Tibial nerve (tissue), 4 donors: ENCODE measurements around the gene BRI3. TPM values are rescaled to one million over a fixed set of nuclear protein-coding genes. Genes with fewer than 3 reads are reported as not detected.

Source experiments
- DNase-seq, 2 donors: peaks; one replicate each; pipeline ENCODE4 v3.0.0-alpha.2; 2019; ENCODE audit warnings: low spot score in 2 of 2
- H3K27ac ChIP-seq, 4 donors: fragments of 200-600 bp; sonication (generic) in 3 of 4; one replicate each; pipeline ENCODE4 v1.5.1; 2017 to 2019; ENCODE audit warnings: mild to moderate bottlenecking in 1 of 4
- H3K27me3 ChIP-seq, 2 donors: fragments of 200-600 bp; sonication (generic) in 1 of 2; one replicate each; pipeline versions ENCODE4 v1.5.1 to v1.6.0; 2017 to 2019
- H3K36me3 ChIP-seq, 3 donors: fragments of 200-600 bp; sonication (generic); one replicate each; pipeline ENCODE4 v1.5.1; 2018 to 2019
- H3K4me1 ChIP-seq, 4 donors: fragments of 200-600 bp; sonication (generic) in 3 of 4; one replicate each; pipeline ENCODE4 v1.5.1; 2017 to 2019
- H3K4me3 ChIP-seq, 4 donors: fragments of 200-600 bp; sonication (generic) in 3 of 4; one replicate each; pipeline ENCODE4 v1.5.1; 2017 to 2019; ENCODE audit warnings: mild to moderate bottlenecking in 1 of 4, moderate library complexity in 1 of 4
- H3K9me3 ChIP-seq, 4 donors: fragments of 200-600 bp; sonication (generic) in 3 of 4; one replicate each; pipeline ENCODE4 v1.5.1; 2017 to 2019
- CTCF ChIP-seq, 5 experiments: fragments of 200-600 bp in 3 of 5; fragments of 450-650 bp in 2 of 5; sonication (generic) in 3 of 5; IDR thresholded peaks; one replicate each; pipeline ENCODE4 v1.5.1; 2016 to 2019; ENCODE audit warnings: antibody characterized with exemption in 5 of 5, mild to moderate bottlenecking in 3 of 5, moderate library complexity in 2 of 5
- EP300 ChIP-seq, 2 donors: sonication (generic); formaldehyde crosslinking; IDR thresholded peaks; one replicate each; pipeline ENCODE4 v1.6.1; 2017; ENCODE audit warnings: antibody characterized with exemption in 2 of 2, mild to moderate bottlenecking in 1 of 2
- POLR2A ChIP-seq, 2 donors: fragments of 450-650 bp; IDR thresholded peaks; one replicate each; pipeline ENCODE4 v1.6.1; 2017; ENCODE audit warnings: antibody characterized with exemption in 2 of 2, mild to moderate bottlenecking in 2 of 2, moderate library complexity in 2 of 2
- WGBS, 2 donors: methylation state at CpG; one replicate each; pipeline ENCODE4 v1.1.5; 2018; 5-methylcytosine and 5-hydroxymethylcytosine counted together
- total RNA-seq, 4 donors: library from RNA; depleted of rRNA; stranded (reverse); fragments of >200 nt; gene quantifications; one replicate each; pipeline ENCODE4 v1.1.0, GENCODE V29; 2016

Gene BRI3
- total RNA-seq, 4 donors from 2014 or later, result 33.5 to 69.0 (median 44.3) TPM

GRCh38 chr7:98329791-98330373 lies 48.4 kb downstream of the BRI3 start:
- Histone ChIP-seq H3K4me1 (no peaks in the 10 kb centered on the region), H3K9me3 (peaks cover 0 to 13% (median 0%) of the 10 kb centered on the region in 4 donors), H3K4me3 (no peak overlapping the region), H3K27me3 (no peaks in the 10 kb centered on the region), H3K27ac (no peak overlapping the region), H3K36me3 (no peaks in the 10 kb centered on the region)
- TF ChIP-seq POLR2A (IDR thresholded peaks at IDR 0.05) (no peak), CTCF (IDR thresholded peaks at IDR 0.05) (no peak), EP300 (IDR thresholded peaks at IDR 0.05) (no peak)
- WGBS, 2 donors, result 47 to 52% methylated on average over 9 of the region's 9 CpGs
- DNase-seq, result no peak

- DNase-seq, result no peak
- WGBS, 2 donors, result 60 to 74% methylated on average over 5 of the region's 5 CpGs
- H3K36me3 ChIP-seq, result no peaks in the 10 kb centered on the region
- H3K27ac ChIP-seq, result no peak overlapping the region
- H3K4me3 ChIP-seq, result no peak overlapping the region
- TF ChIP-seq EP300 (IDR thresholded peaks at IDR 0.05) (no peak), CTCF (IDR thresholded peaks at IDR 0.05) (no peak)
- peaks cover 0 to 13% (median 0%) of the 10 kb centered on the region in 4 donors for H3K9me3 ChIP-seq
- H3K4me1 ChIP-seq, result no peaks in the 10 kb centered on the region
- H3K27me3 ChIP-seq, result no peaks in the 10 kb centered on the region
Measured at GRCh38 chr7:98330926-98331529, 49.5 kb downstream of the BRI3 start.

- Histone ChIP-seq H3K27ac (no peak overlapping the region), H3K4me3 (no peak overlapping the region), H3K9me3 (peaks cover 0 to 10% (median 0%) of the 10 kb centered on the region in 4 donors), H3K4me1 (no peaks in the 10 kb centered on the region), H3K27me3 (no peaks in the 10 kb centered on the region), H3K36me3 (no peaks in the 10 kb centered on the region)
- WGBS, 2 donors, result 60 to 64% methylated on average over 1 of the region's 1 CpG
- no peak for DNase-seq
- no peak for TF ChIP-seq POLR2A (IDR thresholded peaks at IDR 0.05)
- no peak for TF ChIP-seq CTCF (IDR thresholded peaks at IDR 0.05)
- TF ChIP-seq EP300 (IDR thresholded peaks at IDR 0.05), result no peak
Measured at GRCh38 chr7:98334081-98334480, 52.6 kb downstream of the BRI3 start.

GRCh38 chr7:98335411-98335977 lies 54.0 kb downstream of the BRI3 start:
- 91 to 96% methylated on average over 8 of the region's 8 CpGs for WGBS, 2 donors
- Histone ChIP-seq H3K27ac (no peak overlapping the region), H3K27me3 (no peaks in the 10 kb centered on the region), H3K4me3 (no peak overlapping the region), H3K9me3 (peaks cover 0 to 16% (median 0%) of the 10 kb centered on the region in 4 donors), H3K4me1 (no peaks in the 10 kb centered on the region), H3K36me3 (no peaks in the 10 kb centered on the region)
- no peak for DNase-seq
- no peak for TF ChIP-seq CTCF (IDR thresholded peaks at IDR 0.05)
- TF ChIP-seq EP300 (IDR thresholded peaks at IDR 0.05), result no peak

- WGBS, 2 donors, result 90 to 96% methylated on average over 6 of the region's 6 CpGs
- H3K27me3 ChIP-seq, result no peaks in the 10 kb centered on the region
Measured at GRCh38 chr7:98338441-98338840, 57.0 kb downstream of the BRI3 start.

More at GRCh38 chr7:98338441-98338840, 57.0 kb downstream of the BRI3 start:
- peaks cover 0 to 8% (median 0%) of the 10 kb centered on the region in 4 donors for H3K9me3 ChIP-seq
- H3K4me3 ChIP-seq, result no peak overlapping the region
- no peaks in the 10 kb centered on the region for H3K36me3 ChIP-seq
- H3K27ac ChIP-seq, result no peak overlapping the region
- no peak for DNase-seq
- no peak for TF ChIP-seq EP300 (IDR thresholded peaks at IDR 0.05)
- TF ChIP-seq CTCF (IDR thresholded peaks at IDR 0.05), result no peak
- no peak for TF ChIP-seq POLR2A (IDR thresholded peaks at IDR 0.05)
- no peaks in the 10 kb centered on the region for H3K4me1 ChIP-seq
